ENCODE results near the gene UBL3. TPM values are rescaled to one million over a fixed set of nuclear protein-coding genes. Genes with fewer than 3 reads are reported as not detected.

UBL3 gene
- total RNA-seq, 1 donor from 2014 or later = 16.1 TPM

DNA sequence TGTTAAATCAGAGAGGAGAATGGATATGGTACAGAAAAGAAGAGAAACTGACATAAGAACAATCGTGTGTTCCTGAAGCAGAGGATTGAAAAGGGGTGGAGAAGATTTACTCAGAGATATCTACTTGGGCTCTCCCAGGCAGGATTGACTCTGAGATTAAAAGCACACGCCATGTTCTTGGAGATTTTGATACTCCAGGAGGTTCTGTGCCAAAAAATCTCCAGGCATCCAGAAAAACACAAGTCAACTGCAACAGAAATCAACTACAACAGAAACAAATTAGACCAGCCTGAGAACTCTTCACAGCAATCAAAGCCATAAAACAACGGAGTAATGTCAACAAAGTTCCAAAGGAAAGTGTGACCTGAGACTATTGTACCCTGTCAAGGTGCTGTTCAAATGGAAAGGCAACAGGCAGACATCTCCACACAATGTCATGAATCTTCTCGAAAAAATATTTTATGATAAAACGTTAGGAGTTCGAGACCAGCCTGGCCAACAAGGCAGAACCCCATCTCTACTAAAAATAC, 104.2 kb downstream of the UBL3 start:
- no peaks in the 10 kb centered on the region for H3K36me3 ChIP-seq (ENCODE audit: control insufficient read depth, insufficient read depth, low read length)
- H3K4me3 ChIP-seq (ENCODE audit: low read depth, low read length) = no peak overlapping the region
- DNase-seq (ENCODE audit: low read depth) (no peak), FAIRE-seq (no peak)
- no peak for TF ChIP-seq CTCF (IDR thresholded peaks at IDR 0.05; ENCODE audit: insufficient read depth, low read length, severe bottlenecking)
- no peaks in the 10 kb centered on the region for H3K27me3 ChIP-seq (ENCODE audit: control insufficient read depth, insufficient read depth, low read length)

- Histone ChIP-seq H3K36me3 (ENCODE audit: control insufficient read depth, insufficient read depth, low read length) (no peaks in the 10 kb centered on the region), H3K4me3 (ENCODE audit: low read depth, low read length) (no peak overlapping the region), H3K27me3 (ENCODE audit: control insufficient read depth, insufficient read depth, low read length) (no peaks in the 10 kb centered on the region)
- TF ChIP-seq CTCF (IDR thresholded peaks at IDR 0.05; ENCODE audit: insufficient read depth, low read length, severe bottlenecking) = no peak
- FAIRE-seq (no peak), DNase-seq (ENCODE audit: low read depth) (no peak)
Observed at GRCh38 chr13:29745704-29746103, 104.7 kb downstream of the UBL3 start.

DNA sequence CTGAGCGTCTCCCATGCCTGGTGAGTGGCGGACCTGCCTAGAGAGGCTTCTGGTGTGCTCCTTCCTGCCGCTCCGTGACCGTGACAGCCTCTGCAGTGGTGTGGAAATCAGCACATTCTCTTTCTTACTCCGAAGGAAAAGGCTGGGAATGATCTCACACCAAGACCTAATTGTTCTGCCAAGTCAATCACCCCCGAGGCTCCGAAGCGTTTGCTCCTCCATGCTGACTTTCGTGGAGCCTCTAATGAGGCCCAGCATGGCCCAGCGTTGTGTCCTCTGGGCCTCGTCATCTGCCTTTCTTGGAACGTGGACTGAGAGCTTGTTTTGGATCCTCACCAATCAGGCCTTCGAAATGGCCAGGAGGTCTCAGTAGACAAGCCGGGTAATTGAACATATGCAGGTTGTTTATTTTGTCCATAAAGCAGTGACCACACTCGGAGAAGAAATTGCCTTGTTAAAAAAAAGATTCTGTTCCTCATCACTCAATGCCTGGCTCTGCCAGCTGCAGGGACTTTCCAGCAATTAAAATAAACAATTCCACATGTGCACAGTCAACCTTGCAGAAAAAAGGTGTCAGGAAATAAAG, 107.1 kb downstream of the UBL3 start:
- DNase-seq (ENCODE audit: low read depth) (no peak), FAIRE-seq (no peak)
- Histone ChIP-seq H3K27me3 (ENCODE audit: control insufficient read depth, insufficient read depth, low read length) (no peaks in the 10 kb centered on the region), H3K4me3 (ENCODE audit: low read depth, low read length) (no peak overlapping the region), H3K36me3 (ENCODE audit: control insufficient read depth, insufficient read depth, low read length) (no peaks in the 10 kb centered on the region)
- TF ChIP-seq CTCF (IDR thresholded peaks at IDR 0.05; ENCODE audit: insufficient read depth, low read length, severe bottlenecking) = no peak

- Histone ChIP-seq H3K27me3 (ENCODE audit: control insufficient read depth, insufficient read depth, low read length) (no peaks in the 10 kb centered on the region), H3K4me3 (ENCODE audit: low read depth, low read length) (no peak overlapping the region), H3K36me3 (ENCODE audit: control insufficient read depth, insufficient read depth, low read length) (no peaks in the 10 kb centered on the region)
- no peak for FAIRE-seq
- no peak for DNase-seq (ENCODE audit: low read depth)
- TF ChIP-seq CTCF (IDR thresholded peaks at IDR 0.05; ENCODE audit: insufficient read depth, low read length, severe bottlenecking) = no peak
Observed at GRCh38 chr13:29740961-29741360, 109.5 kb downstream of the UBL3 start.

GRCh38 chr13:29737061-29737460, 113.4 kb downstream of the UBL3 start:
- no peak for TF ChIP-seq CTCF (IDR thresholded peaks at IDR 0.05; ENCODE audit: insufficient read depth, low read length, severe bottlenecking)
- no peaks in the 10 kb centered on the region for H3K36me3 ChIP-seq (ENCODE audit: control insufficient read depth, insufficient read depth, low read length)
- H3K4me3 ChIP-seq (ENCODE audit: low read depth, low read length) = no peak overlapping the region
- H3K27me3 ChIP-seq (ENCODE audit: control insufficient read depth, insufficient read depth, low read length) = no peaks in the 10 kb centered on the region
- no peak for DNase-seq (ENCODE audit: low read depth)
- no peak for FAIRE-seq

DNA sequence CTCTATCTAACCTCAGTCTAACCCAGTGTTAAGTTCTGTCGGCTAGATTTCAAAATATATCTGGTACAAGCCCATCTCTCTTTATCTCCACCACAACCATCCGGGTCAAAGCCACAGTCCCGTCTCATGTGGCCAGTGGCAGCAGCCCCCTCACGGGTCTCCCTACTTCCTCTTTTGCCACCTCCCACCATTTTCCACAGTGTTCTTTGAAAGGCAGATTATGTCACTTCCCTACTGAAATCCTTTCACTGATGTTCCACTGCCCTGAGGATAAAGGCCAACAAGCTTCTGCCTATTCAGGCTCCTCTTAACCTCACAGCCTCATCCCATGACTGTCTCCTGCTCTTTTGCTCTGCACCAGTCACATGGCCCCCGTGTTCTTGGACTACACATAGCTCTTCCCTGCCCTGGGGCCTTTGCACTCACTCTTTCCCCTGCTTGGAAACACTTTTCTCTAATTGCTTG, 117.2 kb downstream of the UBL3 start:
- no peak for FAIRE-seq
- Histone ChIP-seq H3K36me3 (ENCODE audit: control insufficient read depth, insufficient read depth, low read length) (no peaks in the 10 kb centered on the region), H3K4me3 (ENCODE audit: low read depth, low read length) (no peak overlapping the region), H3K27me3 (ENCODE audit: control insufficient read depth, insufficient read depth, low read length) (peaks cover 2% of the 10 kb centered on the region)
- DNase-seq (ENCODE audit: low read depth) = no peak
- TF ChIP-seq CTCF (IDR thresholded peaks at IDR 0.05; ENCODE audit: insufficient read depth, low read length, severe bottlenecking) = no peak
